GM13976 (cell line): ENCODE results near the gene DERA.

Source experiments
- DNase-seq: peaks from one replicate; pipeline ENCODE4 v3.0.0; 2012; ENCODE audit warnings: low spot score
- CTCF ChIP-seq: IDR thresholded peaks from 2 replicates; pipeline ENCODE4 v1.5.1; 2012; ENCODE audit warnings: borderline replicate concordance, mild to moderate bottlenecking; ENCODE audit not compliant: insufficient read depth; ENCODE audit errors: extremely low read depth, missing control alignments, control extremely low read depth
- in situ Hi-C: fragments of 300-500 bp; cut with MboI; formaldehyde crosslinking; loops from one replicate; pipeline ENCODE4 v1.12.0; 2022; ENCODE audit warnings: low sequenced_read_pairs, mixed read lengths, inconsistent platforms; ENCODE audit not compliant: unreplicated experiment

DERA gene

GRCh38 chr12:15977999-15978951 is 67.1 kb downstream of the DERA start:
- in situ Hi-C loops, result no loop called here
- no peak for DNase-seq
- TF ChIP-seq CTCF, result no peak

GRCh38 chr12:15979096-15980092 is 68.3 kb downstream of the DERA start:
- in situ Hi-C loops, result no loop called here
- DNase-seq, result peak; percentile 29
- peak; percentile 24 for TF ChIP-seq CTCF

- in situ Hi-C loops, result no loop called here
- TF ChIP-seq CTCF, result no peak
- DNase-seq, result no peak
Observed at GRCh38 chr12:15982071-15982470, 70.9 kb downstream of the DERA start.

GRCh38 chr12:15982471-15982870 is 71.3 kb downstream of the DERA start:
- DNase-seq, result no peak
- in situ Hi-C loops, result no loop called here
- no peak for TF ChIP-seq CTCF

- DNase-seq, result no peak
- TF ChIP-seq CTCF, result no peak
- in situ Hi-C loops, result no loop called here
Observed at GRCh38 chr12:15982921-15983320, 71.8 kb downstream of the DERA start.

GRCh38 chr12:15984097-15984800 is 73.1 kb downstream of the DERA start:
- no peak for DNase-seq

More at GRCh38 chr12:15984097-15984800, 73.1 kb downstream of the DERA start:
- TF ChIP-seq CTCF, result no peak
- in situ Hi-C loops, result no loop called here
